Suprapubic skin (tissue), 4 donors: Measurements from ENCODE around the gene FOXRED2.
"Not testable (repeated sequence)": the region's sequence is repeated elsewhere in the genome, so short reads cannot be mapped to it uniquely, and the experiment has no call there.

ENCODE experiments used
- EP300 ChIP-seq: sonication (generic); formaldehyde crosslinking; IDR thresholded peaks from one replicate; pipeline ENCODE4 v1.6.1; 2017; ENCODE audit warnings: antibody characterized with exemption
- POLR2A ChIP-seq, 2 donors: fragments of 450-650 bp; IDR thresholded peaks; one replicate each; pipeline ENCODE4 v1.6.1; 2017; ENCODE audit warnings: antibody characterized with exemption in 2 of 2, mild to moderate bottlenecking in 2 of 2, moderate library complexity in 2 of 2
- POLR2AphosphoS5 ChIP-seq, 3 donors: sonication (generic); formaldehyde crosslinking; IDR thresholded peaks; one replicate each; pipeline ENCODE4 v1.6.1; 2017; ENCODE audit warnings: antibody characterized with exemption in 3 of 3
- TF ChIP-seq, protein P1 (sequence below), 2 donors: fragments of 200-600 bp in 1 of 2; fragments of 450-650 bp in 1 of 2; sonication (generic) in 1 of 2; IDR thresholded peaks; one replicate each; pipeline ENCODE4 v1.5.1; 2016 to 2019; ENCODE audit warnings: antibody characterized with exemption in 2 of 2, mild to moderate bottlenecking in 1 of 2, moderate library complexity in 1 of 2

DNA sequence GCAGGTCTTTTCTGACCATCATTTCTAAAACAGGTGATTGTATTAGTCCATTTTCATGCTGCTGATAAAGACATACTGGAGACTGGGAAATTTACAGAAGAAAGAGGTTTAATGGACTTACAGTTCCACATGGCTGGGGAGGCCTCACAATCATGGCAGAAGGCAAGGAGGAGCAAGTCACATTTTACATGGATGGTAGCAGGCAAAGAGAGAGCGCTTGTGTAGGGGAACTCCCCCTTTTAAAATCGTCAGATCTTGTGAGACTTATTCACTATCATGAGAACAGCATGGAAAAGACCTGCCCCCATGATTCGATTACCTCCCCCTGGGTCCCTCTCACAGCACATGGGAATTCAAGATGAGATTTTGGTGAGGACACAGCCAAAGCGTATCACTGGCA is 26.5 kb upstream of the FOXRED2 start:
- not testable (repeated sequence) for TF ChIP-seq POLR2A (IDR thresholded peaks at IDR 0.05); POLR2AphosphoS5 (IDR thresholded peaks at IDR 0.05); EP300
- TF ChIP-seq, protein P1, sequence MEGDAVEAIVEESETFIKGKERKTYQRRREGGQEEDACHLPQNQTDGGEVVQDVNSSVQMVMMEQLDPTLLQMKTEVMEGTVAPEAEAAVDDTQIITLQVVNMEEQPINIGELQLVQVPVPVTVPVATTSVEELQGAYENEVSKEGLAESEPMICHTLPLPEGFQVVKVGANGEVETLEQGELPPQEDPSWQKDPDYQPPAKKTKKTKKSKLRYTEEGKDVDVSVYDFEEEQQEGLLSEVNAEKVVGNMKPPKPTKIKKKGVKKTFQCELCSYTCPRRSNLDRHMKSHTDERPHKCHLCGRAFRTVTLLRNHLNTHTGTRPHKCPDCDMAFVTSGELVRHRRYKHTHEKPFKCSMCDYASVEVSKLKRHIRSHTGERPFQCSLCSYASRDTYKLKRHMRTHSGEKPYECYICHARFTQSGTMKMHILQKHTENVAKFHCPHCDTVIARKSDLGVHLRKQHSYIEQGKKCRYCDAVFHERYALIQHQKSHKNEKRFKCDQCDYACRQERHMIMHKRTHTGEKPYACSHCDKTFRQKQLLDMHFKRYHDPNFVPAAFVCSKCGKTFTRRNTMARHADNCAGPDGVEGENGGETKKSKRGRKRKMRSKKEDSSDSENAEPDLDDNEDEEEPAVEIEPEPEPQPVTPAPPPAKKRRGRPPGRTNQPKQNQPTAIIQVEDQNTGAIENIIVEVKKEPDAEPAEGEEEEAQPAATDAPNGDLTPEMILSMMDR (IDR thresholded peaks at IDR 0.05) = not testable (repeated sequence)
